Measurements from ENCODE around the gene ANO10. TPM values are rescaled to one million over a fixed set of nuclear protein-coding genes. Genes with fewer than 3 reads are reported as not detected.

The ANO10 gene
- polyA plus RNA-seq, 1 donor from 2014 or later = 11.1 TPM

DNA sequence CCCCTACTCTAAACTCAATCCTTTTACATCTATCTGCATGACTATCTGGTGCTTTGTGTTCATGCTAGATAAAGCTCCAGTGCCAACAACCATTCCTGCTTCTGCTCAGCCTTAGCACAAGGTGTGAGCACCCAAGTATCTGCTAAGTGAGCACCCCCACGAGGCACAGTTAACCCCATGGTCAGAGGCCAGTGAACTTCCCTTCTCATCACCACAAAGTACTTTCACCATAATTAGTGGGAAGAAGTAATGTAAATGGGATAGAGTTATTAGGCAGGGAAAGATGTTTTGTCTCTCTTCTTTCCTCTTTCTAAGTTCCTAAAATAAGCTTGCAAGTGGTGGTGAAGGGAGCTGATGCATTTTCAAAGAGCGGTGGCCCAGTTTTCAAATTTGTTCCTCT, 96.4 kb downstream of the ANO10 start:
- no peak overlapping the region for H3K4me2 ChIP-seq (ENCODE audit: low read length)
- H4K20me1 ChIP-seq (ENCODE audit: insufficient read depth) = no peaks in the 10 kb centered on the region
- no peaks in the 10 kb centered on the region for H3K9me3 ChIP-seq (ENCODE audit: low read length)
- H3K27me3 ChIP-seq (ENCODE audit: insufficient read depth, low read depth, low read length) = no peaks in the 10 kb centered on the region
- no peaks in the 10 kb centered on the region for H3K9me2 ChIP-seq (ENCODE audit: insufficient read depth, low read length)
- no peaks in the 10 kb centered on the region for H3K79me2 ChIP-seq (replicated peaks; ENCODE audit: insufficient read depth, low read length)
- H3K36me3 ChIP-seq (ENCODE audit: insufficient read depth, low read length) = peaks cover 4% of the 10 kb centered on the region
- no peak overlapping the region for H2AFZ ChIP-seq (ENCODE audit: low read depth, low read length)
- no peak overlapping the region for H3K9ac ChIP-seq (ENCODE audit: low read length)
- TF ChIP-seq MXI1 (conservative IDR thresholded peaks at IDR 0.05; ENCODE audit: poor library complexity, severe bottlenecking) (no peak), RAD21 (conservative IDR thresholded peaks at IDR 0.05) (no peak), SMC3 (conservative IDR thresholded peaks at IDR 0.05; ENCODE audit: poor library complexity) (no peak), EZH2 (IDR thresholded peaks at IDR 0.05; ENCODE audit: borderline replicate concordance, insufficient read depth, low read length, poor library complexity, severe bottlenecking) (no peak), POLR2AphosphoS5 (IDR thresholded peaks at IDR 0.05) (no peak), EP300 (conservative IDR thresholded peaks at IDR 0.05; ENCODE audit: poor library complexity, severe bottlenecking) (no peak), TAF1 (IDR thresholded peaks at IDR 0.05; ENCODE audit: low read depth) (no peak)
- TF ChIP-seq, protein P1, sequence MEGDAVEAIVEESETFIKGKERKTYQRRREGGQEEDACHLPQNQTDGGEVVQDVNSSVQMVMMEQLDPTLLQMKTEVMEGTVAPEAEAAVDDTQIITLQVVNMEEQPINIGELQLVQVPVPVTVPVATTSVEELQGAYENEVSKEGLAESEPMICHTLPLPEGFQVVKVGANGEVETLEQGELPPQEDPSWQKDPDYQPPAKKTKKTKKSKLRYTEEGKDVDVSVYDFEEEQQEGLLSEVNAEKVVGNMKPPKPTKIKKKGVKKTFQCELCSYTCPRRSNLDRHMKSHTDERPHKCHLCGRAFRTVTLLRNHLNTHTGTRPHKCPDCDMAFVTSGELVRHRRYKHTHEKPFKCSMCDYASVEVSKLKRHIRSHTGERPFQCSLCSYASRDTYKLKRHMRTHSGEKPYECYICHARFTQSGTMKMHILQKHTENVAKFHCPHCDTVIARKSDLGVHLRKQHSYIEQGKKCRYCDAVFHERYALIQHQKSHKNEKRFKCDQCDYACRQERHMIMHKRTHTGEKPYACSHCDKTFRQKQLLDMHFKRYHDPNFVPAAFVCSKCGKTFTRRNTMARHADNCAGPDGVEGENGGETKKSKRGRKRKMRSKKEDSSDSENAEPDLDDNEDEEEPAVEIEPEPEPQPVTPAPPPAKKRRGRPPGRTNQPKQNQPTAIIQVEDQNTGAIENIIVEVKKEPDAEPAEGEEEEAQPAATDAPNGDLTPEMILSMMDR (IDR thresholded peaks at IDR 0.05; ENCODE audit: poor library complexity, severe bottlenecking) = no peak
- TF ChIP-seq, protein P2, sequence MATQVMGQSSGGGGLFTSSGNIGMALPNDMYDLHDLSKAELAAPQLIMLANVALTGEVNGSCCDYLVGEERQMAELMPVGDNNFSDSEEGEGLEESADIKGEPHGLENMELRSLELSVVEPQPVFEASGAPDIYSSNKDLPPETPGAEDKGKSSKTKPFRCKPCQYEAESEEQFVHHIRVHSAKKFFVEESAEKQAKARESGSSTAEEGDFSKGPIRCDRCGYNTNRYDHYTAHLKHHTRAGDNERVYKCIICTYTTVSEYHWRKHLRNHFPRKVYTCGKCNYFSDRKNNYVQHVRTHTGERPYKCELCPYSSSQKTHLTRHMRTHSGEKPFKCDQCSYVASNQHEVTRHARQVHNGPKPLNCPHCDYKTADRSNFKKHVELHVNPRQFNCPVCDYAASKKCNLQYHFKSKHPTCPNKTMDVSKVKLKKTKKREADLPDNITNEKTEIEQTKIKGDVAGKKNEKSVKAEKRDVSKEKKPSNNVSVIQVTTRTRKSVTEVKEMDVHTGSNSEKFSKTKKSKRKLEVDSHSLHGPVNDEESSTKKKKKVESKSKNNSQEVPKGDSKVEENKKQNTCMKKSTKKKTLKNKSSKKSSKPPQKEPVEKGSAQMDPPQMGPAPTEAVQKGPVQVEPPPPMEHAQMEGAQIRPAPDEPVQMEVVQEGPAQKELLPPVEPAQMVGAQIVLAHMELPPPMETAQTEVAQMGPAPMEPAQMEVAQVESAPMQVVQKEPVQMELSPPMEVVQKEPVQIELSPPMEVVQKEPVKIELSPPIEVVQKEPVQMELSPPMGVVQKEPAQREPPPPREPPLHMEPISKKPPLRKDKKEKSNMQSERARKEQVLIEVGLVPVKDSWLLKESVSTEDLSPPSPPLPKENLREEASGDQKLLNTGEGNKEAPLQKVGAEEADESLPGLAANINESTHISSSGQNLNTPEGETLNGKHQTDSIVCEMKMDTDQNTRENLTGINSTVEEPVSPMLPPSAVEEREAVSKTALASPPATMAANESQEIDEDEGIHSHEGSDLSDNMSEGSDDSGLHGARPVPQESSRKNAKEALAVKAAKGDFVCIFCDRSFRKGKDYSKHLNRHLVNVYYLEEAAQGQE (IDR thresholded peaks at IDR 0.05; ENCODE audit: borderline replicate concordance) = no peak
- no peak overlapping the region for H3K4me3 ChIP-seq (ENCODE audit: low read length)
- H3K27ac ChIP-seq (ENCODE audit: low read length) = no peak overlapping the region
- H3F3A ChIP-seq (ENCODE audit: insufficient read depth, low read length, poor library complexity, severe bottlenecking) = no peaks in the 10 kb centered on the region

DNA sequence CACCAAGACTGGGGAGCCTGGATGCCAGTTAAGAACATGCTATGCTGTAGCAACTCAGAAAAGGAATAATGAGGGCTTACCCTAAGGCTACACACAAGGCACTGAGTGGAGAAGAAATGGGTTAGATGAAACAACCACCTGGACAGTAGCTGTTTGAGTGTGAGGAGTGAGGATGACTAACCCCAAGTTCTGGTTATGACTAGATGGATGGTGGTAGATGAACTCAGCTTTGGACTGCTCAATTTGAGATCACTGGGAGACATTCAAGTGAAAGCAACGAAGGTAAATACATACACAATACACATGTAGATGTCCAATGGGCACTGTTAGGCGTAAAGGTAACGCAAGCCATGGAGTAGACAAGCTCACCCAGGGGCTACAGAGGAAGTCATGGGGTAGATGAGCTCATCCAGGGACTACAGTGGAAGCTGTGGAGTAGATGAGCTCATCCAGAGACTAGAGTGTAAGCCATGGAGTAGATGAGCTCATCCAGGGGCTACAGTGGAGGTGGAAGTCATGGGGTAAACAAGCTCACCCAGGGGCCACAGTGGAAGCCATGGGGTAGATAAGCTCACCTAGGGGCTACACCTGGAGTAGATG, 98.3 kb downstream of the ANO10 start:
- Histone ChIP-seq H3K79me2 (replicated peaks; ENCODE audit: insufficient read depth, low read length) (no peaks in the 10 kb centered on the region), H3K27ac (ENCODE audit: low read length) (no peak overlapping the region), H3K9ac (ENCODE audit: low read length) (no peak overlapping the region), H3F3A (ENCODE audit: insufficient read depth, low read length, poor library complexity, severe bottlenecking) (no peaks in the 10 kb centered on the region), H3K9me2 (ENCODE audit: insufficient read depth, low read length) (no peaks in the 10 kb centered on the region), H4K20me1 (ENCODE audit: insufficient read depth) (no peaks in the 10 kb centered on the region), H2AFZ (ENCODE audit: low read depth, low read length) (no peak overlapping the region), H3K9me3 (ENCODE audit: low read length) (no peaks in the 10 kb centered on the region), H3K4me3 (ENCODE audit: low read length) (no peak overlapping the region), H3K4me2 (ENCODE audit: low read length) (no peak overlapping the region), H3K27me3 (ENCODE audit: insufficient read depth, low read depth, low read length) (no peaks in the 10 kb centered on the region), H3K36me3 (ENCODE audit: insufficient read depth, low read length) (no peaks in the 10 kb centered on the region)
- no peak for TF ChIP-seq POLR2AphosphoS5 (IDR thresholded peaks at IDR 0.05)
- no peak for TF ChIP-seq TAF1 (IDR thresholded peaks at IDR 0.05; ENCODE audit: low read depth)
- no peak for TF ChIP-seq MXI1 (conservative IDR thresholded peaks at IDR 0.05; ENCODE audit: poor library complexity, severe bottlenecking)
- TF ChIP-seq SMC3 (conservative IDR thresholded peaks at IDR 0.05; ENCODE audit: poor library complexity) = no peak
- TF ChIP-seq EP300 (conservative IDR thresholded peaks at IDR 0.05; ENCODE audit: poor library complexity, severe bottlenecking) = no peak
- TF ChIP-seq RAD21 (conservative IDR thresholded peaks at IDR 0.05) = no peak
- TF ChIP-seq, protein P2 (IDR thresholded peaks at IDR 0.05; ENCODE audit: borderline replicate concordance) = no peak
- TF ChIP-seq, protein P1 (IDR thresholded peaks at IDR 0.05; ENCODE audit: poor library complexity, severe bottlenecking) = no peak
- TF ChIP-seq EZH2 (IDR thresholded peaks at IDR 0.05; ENCODE audit: borderline replicate concordance, insufficient read depth, low read length, poor library complexity, severe bottlenecking) = no peak

All from neural cell (in vitro differentiated cells).